Karpas-422 (cell line): ENCODE measurements around the gene GP1BA. TPM values are rescaled to one million over a fixed set of nuclear protein-coding genes. Genes with fewer than 3 reads are reported as not detected.

Source experiments
- DNase-seq: peaks from one replicate; pipeline ENCODE4 v3.0.0-alpha.2; 2015
- H2AFZ ChIP-seq: fragments of 200-600 bp; sonication (generic); 2 replicates; pipeline ENCODE4 v1.6.1; 2014; ENCODE audit warnings: antibody characterized with exemption, low read length, mixed read lengths
- H3K27ac ChIP-seq: fragments of 200-600 bp; sonication (generic); 2 replicates; pipeline ENCODE4 v1.5.1; 2014; ENCODE audit warnings: mild to moderate bottlenecking, low read length, moderate library complexity
- H3K27me3 ChIP-seq: fragments of 200-600 bp; sonication (generic); 2 replicates; pipeline ENCODE4 v1.6.1; 2014; ENCODE audit warnings: low read length, mixed read lengths
- H3K36me3 ChIP-seq: fragments of 200-600 bp; sonication (generic); 2 replicates; pipeline ENCODE4 v1.6.1; 2014; ENCODE audit warnings: low read length, mixed read lengths; ENCODE audit not compliant: insufficient read depth
- H3K4me1 ChIP-seq: fragments of 200-600 bp; sonication (generic); 2 replicates; pipeline ENCODE4 v1.6.1; 2014; ENCODE audit warnings: mild to moderate bottlenecking, low read length, mixed read lengths
- H3K4me2 ChIP-seq: fragments of 200-600 bp; sonication (generic); 2 replicates; pipeline ENCODE4 v1.6.1; 2014; ENCODE audit warnings: low read length, low read depth, mild to moderate bottlenecking; ENCODE audit not compliant: poor library complexity, severe bottlenecking
- H3K4me3 ChIP-seq: fragments of 200-600 bp; sonication (generic); 2 replicates; pipeline ENCODE4 v1.5.1; 2014; ENCODE audit warnings: mild to moderate bottlenecking, antibody characterized with exemption, low read length, mixed read lengths
- H3K79me2 ChIP-seq: fragments of 200-600 bp; sonication (generic); 2 replicates; pipeline ENCODE4 v1.6.1; 2014; ENCODE audit warnings: mild to moderate bottlenecking, low read length, mixed read lengths
- H3K9ac ChIP-seq: fragments of 200-600 bp; sonication (generic); 2 replicates; pipeline ENCODE4 v1.6.0; 2014; ENCODE audit warnings: low read length
- H3K9me2 ChIP-seq: fragments of 200-600 bp; sonication (generic), shearing (Covaris generic); replicated peaks from 2 replicates; pipeline ENCODE4 v1.6.0; 2014; ENCODE audit warnings: mild to moderate bottlenecking, low read length, moderate library complexity; ENCODE audit not compliant: insufficient read depth
- H3K9me3 ChIP-seq: fragments of 300-700, 200-600 bp; sonication (generic); 2 replicates; pipeline ENCODE4 v1.6.1; 2014; ENCODE audit warnings: low read length, mixed read lengths
- H4K20me1 ChIP-seq: fragments of 200-600 bp; sonication (generic); 2 replicates; pipeline ENCODE4 v1.6.1; 2014; ENCODE audit warnings: mild to moderate bottlenecking, antibody characterized with exemption, low read length, low read depth; ENCODE audit not compliant: insufficient read depth
- small RNA-seq: library from RNA; depleted of rRNA; stranded (forward); fragments of <200 nt; gene quantifications from one replicate; pipeline ENCODE3, GENCODE V24; 2014
- total RNA-seq: library from RNA; depleted of rRNA; stranded (reverse); fragments of >200 nt; shearing (Covaris generic); gene quantifications from 2 replicates; pipeline ENCODE4 v1.2.3, GENCODE V29; 2014; ENCODE audit warnings: low replicate concordance; rRNA removed

Gene GP1BA
- total RNA-seq, 1 experiment from 2014 or later: not detected

- no peaks in the 10 kb centered on the region for H3K9me2 ChIP-seq
- H3K79me2 ChIP-seq: no peaks in the 10 kb centered on the region; the same call in 1 of the 2 replicates
- no peak overlapping the region for H3K4me2 ChIP-seq
- no peak overlapping the region for H3K9ac ChIP-seq
- peaks cover 12% of the 10 kb centered on the region for H3K4me1 ChIP-seq
- no peak overlapping the region for H2AFZ ChIP-seq
- H3K27ac ChIP-seq: no peak overlapping the region
- H3K36me3 ChIP-seq: peaks cover 13% of the 10 kb centered on the region; the same call in 1 of the 2 replicates
- no peaks in the 10 kb centered on the region for H4K20me1 ChIP-seq
- H3K27me3 ChIP-seq: no peaks in the 10 kb centered on the region
- no peaks in the 10 kb centered on the region for H3K9me3 ChIP-seq
- DNase-seq: no peak
- no peak overlapping the region for H3K4me3 ChIP-seq
Measured at GRCh38 chr17:4972752-4973151, 40.7 kb downstream of the GP1BA start.

DNA sequence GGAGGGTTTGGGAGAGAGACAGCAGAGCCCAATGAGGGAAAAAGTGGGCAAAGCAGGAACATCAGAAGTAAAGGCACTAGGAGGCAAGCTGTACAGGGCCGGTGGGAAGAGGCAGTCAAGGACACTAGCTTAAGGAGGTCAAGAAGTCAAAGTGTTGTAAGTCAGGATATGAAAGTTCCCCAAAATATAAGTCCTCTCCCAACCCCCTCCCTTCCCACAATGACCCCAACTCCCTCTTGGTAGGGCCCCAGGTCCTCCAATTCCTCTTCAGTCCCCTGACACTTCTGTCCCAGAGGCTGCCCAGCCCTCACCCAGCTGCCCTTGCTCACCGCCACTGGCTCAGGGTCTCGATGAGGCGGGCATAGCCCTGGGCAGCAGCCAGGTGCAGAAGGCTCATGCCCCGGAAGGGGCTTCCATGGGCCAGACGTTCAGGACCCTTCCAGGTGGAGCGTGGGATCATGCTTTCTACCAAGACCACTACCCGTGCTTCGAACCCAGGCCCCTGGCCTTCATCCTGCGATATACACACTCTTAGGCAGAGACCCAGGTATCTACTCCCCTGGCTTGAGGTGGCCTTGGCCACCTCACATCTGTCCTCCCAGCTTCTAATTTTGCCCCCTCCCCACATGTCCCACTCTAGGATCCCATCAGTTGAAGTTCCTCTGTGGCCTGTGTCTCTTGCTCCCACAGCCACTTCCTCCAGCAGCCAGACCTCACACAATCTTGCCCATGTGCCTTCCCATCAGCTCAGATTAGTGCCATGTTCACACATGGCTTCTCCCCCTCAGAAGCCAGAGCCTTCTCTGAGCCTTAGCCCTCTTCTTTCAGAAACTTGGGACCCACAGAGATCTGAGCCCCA lies 41.4 kb downstream of the GP1BA start:
- H3K36me3 ChIP-seq: peaks cover 20% of the 10 kb centered on the region; the same call in 1 of the 2 replicates
- H3K9ac ChIP-seq: no peak overlapping the region
- peaks cover 6% of the 10 kb centered on the region for H3K4me1 ChIP-seq
- H2AFZ ChIP-seq: no peak overlapping the region
- H3K9me3 ChIP-seq: no peaks in the 10 kb centered on the region
- H3K79me2 ChIP-seq: no peaks in the 10 kb centered on the region; the same call in 1 of the 2 replicates
- no peak overlapping the region for H3K4me2 ChIP-seq
- no peak overlapping the region for H3K27ac ChIP-seq
- no peak overlapping the region for H3K4me3 ChIP-seq
- no peaks in the 10 kb centered on the region for H3K9me2 ChIP-seq
- no peaks in the 10 kb centered on the region for H3K27me3 ChIP-seq
- no peaks in the 10 kb centered on the region for H4K20me1 ChIP-seq
- no peak for DNase-seq

DNA sequence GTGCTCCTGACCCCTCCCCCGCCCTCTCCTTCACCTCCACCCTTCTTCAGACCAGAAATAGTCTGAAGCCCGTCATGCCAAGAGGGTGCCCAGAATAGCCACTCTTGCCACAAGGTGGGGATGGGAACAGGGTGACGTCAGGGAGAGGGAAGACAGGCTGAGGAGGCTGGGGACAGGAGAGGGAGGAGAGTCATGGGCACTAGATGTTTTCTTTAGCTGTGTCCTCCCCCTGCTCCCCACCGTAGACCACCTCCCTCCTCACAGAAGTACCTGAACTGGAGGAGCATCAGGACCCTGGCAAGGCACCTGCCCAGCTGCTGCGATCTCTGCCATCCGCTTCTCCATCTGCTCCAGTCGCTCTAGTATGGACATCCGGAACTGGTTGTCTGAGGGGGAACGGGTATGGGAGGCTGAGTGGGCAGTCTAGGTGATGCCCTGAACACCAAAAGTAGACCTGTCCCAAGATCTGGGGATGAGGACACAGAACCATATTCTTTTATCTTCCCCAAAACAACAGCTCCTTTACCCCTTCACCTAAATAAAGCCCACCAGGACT lies 42.1 kb downstream of the GP1BA start:
- Histone ChIP-seq H3K4me1 (peaks cover 3% of the 10 kb centered on the region), H3K4me3 (no peak overlapping the region), H3K9ac (no peak overlapping the region), H3K9me2 (no peaks in the 10 kb centered on the region), H4K20me1 (no peaks in the 10 kb centered on the region), H3K27me3 (no peaks in the 10 kb centered on the region), H2AFZ (no peak overlapping the region), H3K4me2 (no peak overlapping the region), H3K79me2 (no peaks in the 10 kb centered on the region), H3K27ac (no peak overlapping the region), H3K36me3 (peaks cover 22% of the 10 kb centered on the region; the same call in 1 of the 2 replicates), H3K9me3 (no peaks in the 10 kb centered on the region)
- no peak for DNase-seq

- Histone ChIP-seq H3K27ac (peak overlapping the region; percentile 62; the same call in 1 of the 2 replicates), H3K9me2 (no peaks in the 10 kb centered on the region), H3K79me2 (0 out of 2 replicates have a peak, but pooled peaks cover 4% of the 10 kb centered on the region), H3K4me2 (no peak overlapping the region), H4K20me1 (no peaks in the 10 kb centered on the region), H3K27me3 (no peaks in the 10 kb centered on the region), H3K9me3 (no peaks in the 10 kb centered on the region), H3K36me3 (peaks cover 25% of the 10 kb centered on the region; the same call in 1 of the 2 replicates), H3K4me3 (no peak overlapping the region), H3K4me1 (peaks cover 37% of the 10 kb centered on the region), H2AFZ (no peak overlapping the region), H3K9ac (no peak overlapping the region)
- DNase-seq: no peak
Measured at GRCh38 chr17:4978726-4979125, 46.6 kb downstream of the GP1BA start.

GRCh38 chr17:4980644-4981216 lies 48.7 kb downstream of the GP1BA start:
- Histone ChIP-seq H3K27ac (peak overlapping the region; percentile 84), H3K79me2 (peaks cover 7% of the 10 kb centered on the region), H3K4me2 (peak overlapping the region; percentile 58), H3K36me3 (peaks cover 25% of the 10 kb centered on the region; the same call in 1 of the 2 replicates), H3K4me3 (peak overlapping the region; percentile 38; the same call in 1 of the 2 replicates), H3K9ac (peak overlapping the region; percentile 52), H2AFZ (no peak overlapping the region), H3K9me3 (no peaks in the 10 kb centered on the region), H4K20me1 (no peaks in the 10 kb centered on the region), H3K9me2 (no peaks in the 10 kb centered on the region), H3K4me1 (peaks cover 40% of the 10 kb centered on the region), H3K27me3 (no peaks in the 10 kb centered on the region)
- DNase-seq: peak; percentile 89

- no peak overlapping the region for H3K4me3 ChIP-seq
- H3K9me3 ChIP-seq: no peaks in the 10 kb centered on the region
- H3K79me2 ChIP-seq: peaks cover 21% of the 10 kb centered on the region
- H3K27ac ChIP-seq: peak overlapping the region; percentile 84; the same call in 1 of the 2 replicates
- peaks cover 47% of the 10 kb centered on the region for H3K4me1 ChIP-seq
- H2AFZ ChIP-seq: no peak overlapping the region
- peak; percentile 63 for DNase-seq
- H3K4me2 ChIP-seq: no peak overlapping the region
- peaks cover 19% of the 10 kb centered on the region; the same call in 1 of the 2 replicates for H3K36me3 ChIP-seq
- no peaks in the 10 kb centered on the region for H3K9me2 ChIP-seq
- H3K27me3 ChIP-seq: no peaks in the 10 kb centered on the region
- no peaks in the 10 kb centered on the region for H4K20me1 ChIP-seq
- no peak overlapping the region for H3K9ac ChIP-seq
Measured at GRCh38 chr17:4982305-4982704, 50.2 kb downstream of the GP1BA start.

Small RNAs within 50 kb of the gene (small RNA-seq; reads per million reads assigned to genes)
- gene MIR6864 (0.16 reads per million), gene MIR6865 (not detected)

Other genes with a start within 250 kb of the GP1BA start
- gene PELP1, start 228.1 kb upstream of the GP1BA start, total RNA-seq: 27.7 and 34.6 TPM in 2 replicates
- 19.1 and 53.9 TPM in 2 replicates for gene ARRB2, start 221.6 kb upstream of the GP1BA start, total RNA-seq
- gene MED11, start 200.8 kb upstream of the GP1BA start, total RNA-seq: 20.3 and 21.0 TPM in 2 replicates
- not detected in 2 replicates for gene ZMYND15, start 192.4 kb upstream of the GP1BA start, total RNA-seq
- 1.3 and 2.2 TPM in 2 replicates for gene CXCL16, start 192.3 kb upstream of the GP1BA start, total RNA-seq
- gene TM4SF5, start 160.4 kb upstream of the GP1BA start, total RNA-seq: not detected in 2 replicates
- gene VMO1, start 145.9 kb upstream of the GP1BA start, total RNA-seq: not detected in 2 replicates
- gene GLTPD2, start 143.3 kb upstream of the GP1BA start, total RNA-seq: not detected in 2 replicates
- gene PSMB6, start 136.1 kb upstream of the GP1BA start, total RNA-seq: 118 and 168 TPM in 2 replicates
- gene PLD2, start 125.1 kb upstream of the GP1BA start, total RNA-seq: 13.1 and 23.3 TPM in 2 replicates
- 28.7 and 56.6 TPM in 2 replicates for gene MINK1, start 98.9 kb upstream of the GP1BA start, total RNA-seq
- gene C17orf107, start 32.7 kb upstream of the GP1BA start, total RNA-seq: 0.26 and 0.43 TPM in 2 replicates
- 0.11 and 0.22 TPM in 2 replicates for gene CHRNE, start 29.2 kb upstream of the GP1BA start, total RNA-seq
- 79.0 and 79.1 TPM in 2 replicates for gene SLC25A11, start 7.8 kb downstream of the GP1BA start, total RNA-seq
- 49.9 and 50.5 TPM in 2 replicates for gene RNF167, start 8.0 kb downstream of the GP1BA start, total RNA-seq
- 748 and 1,567 TPM in 2 replicates for gene PFN1, start 16.3 kb downstream of the GP1BA start, total RNA-seq
- 31.1 and 31.6 TPM in 2 replicates for gene ENO3, start 18.8 kb downstream of the GP1BA start, total RNA-seq
- 24.6 and 40.7 TPM in 2 replicates for gene SPAG7, start 35.5 kb downstream of the GP1BA start, total RNA-seq
- gene CAMTA2, start 55.4 kb downstream of the GP1BA start, total RNA-seq: 9.5 and 15.6 TPM in 2 replicates
- not detected in 2 replicates for gene INCA1, start 65.2 kb downstream of the GP1BA start, total RNA-seq
- gene KIF1C, start 65.7 kb downstream of the GP1BA start, total RNA-seq: 10.2 and 19.0 TPM in 2 replicates
- gene SLC52A1, start 103.1 kb downstream of the GP1BA start, total RNA-seq: not detected in 2 replicates
- gene ZFP3, start 146.2 kb downstream of the GP1BA start, total RNA-seq: 0.63 and 0.72 TPM in 2 replicates
- gene ZNF232, start 179.6 kb downstream of the GP1BA start, total RNA-seq: 11.3 and 19.7 TPM in 2 replicates
- not detected in 2 replicates for gene USP6, start 183.8 kb downstream of the GP1BA start, total RNA-seq